GM12801 (cell line): ENCODE measurements around the gene CGB2.
"Not testable (repeated sequence)": the region's sequence is repeated elsewhere in the genome, so short reads cannot be mapped to it uniquely, and the experiment has no call there.

Experiments
- CTCF ChIP-seq: IDR thresholded peaks from one replicate; pipeline ENCODE4 v1.5.1; 2011; ENCODE audit warnings: control low read depth; ENCODE audit not compliant: insufficient read length; ENCODE audit errors: extremely low read depth

Gene CGB2

GRCh38 chr19:49043548-49043947 is 11.9 kb downstream of the CGB2 start, which contains the start of gene CGB5:
CGB5 (plus strand) TSS chr19:49043848; CDS start chr19:49044210, 362 bp downstream.
- TF ChIP-seq CTCF = not testable (repeated sequence)

GRCh38 chr19:49049011-49049410 is 17.3 kb downstream of the CGB2 start, which contains the start of gene CGB8:
CGB8 (minus strand) TSS chr19:49049111; CDS start chr19:49048739, 372 bp downstream.
- TF ChIP-seq CTCF = not testable (repeated sequence)

GRCh38 chr19:49056101-49056901 is 24.6 kb downstream of the CGB2 start:
- no peak for TF ChIP-seq CTCF

- TF ChIP-seq CTCF = no peak
Observed at GRCh38 chr19:49057636-49058234, 26.0 kb downstream of the CGB2 start, which contains the start of gene CGB7. CGB7 (minus strand) TSS chr19:49057749; CDS start chr19:49055375, 2,374 bp downstream.

GRCh38 chr19:49058562-49058961 is 26.9 kb downstream of the CGB2 start:
- no peak for TF ChIP-seq CTCF

- TF ChIP-seq CTCF = no peak
Observed at GRCh38 chr19:49059053-49059452, 27.4 kb downstream of the CGB2 start.

- no peak for TF ChIP-seq CTCF
Observed at GRCh38 chr19:49061000-49061399, 29.3 kb downstream of the CGB2 start.
